Activated CD8-positive, alpha-beta T cell treated with anti-CD3 and anti-CD28 coated beads for 36 hours (primary cell): ENCODE results near the gene FAF2. TPM values are rescaled to one million over a fixed set of nuclear protein-coding genes. Genes with fewer than 3 reads are reported as not detected.
"Not testable (repeated sequence)": the region's sequence is repeated elsewhere in the genome, so short reads cannot be mapped to it uniquely, and the experiment has no call there.

Source experiments
- ATAC-seq: fragments of 200-7000 bp; cut with Tn5 transposase; one replicate; pipeline ENCODE4 v1.10.0; 2021; ENCODE audit warnings: mild to moderate bottlenecking, moderate library complexity
- CTCF ChIA-PET: fragments of 350-600 bp; sonication (Branson Sonifier 250); formaldehyde crosslinking; loops from one replicate; lab custom pipeline; 2021; ENCODE audit warnings: antibody characterized with exemption; lab: Charles Lee
- POLR2A ChIA-PET: fragments of 350-600 bp; sonication (Branson Sonifier 250); formaldehyde crosslinking; loops from one replicate; lab custom pipeline; 2021; ENCODE audit warnings: antibody characterized with exemption; lab: Charles Lee
- DNase-seq: peaks from one replicate; pipeline ENCODE4 v3.0.0-alpha.2; 2020
- H3K27ac Mint-ChIP-seq: one replicate; pipeline ENCODE4 v1.8.0; 2021; ENCODE audit warnings: mild to moderate bottlenecking, mixed read lengths
- H3K27me3 Mint-ChIP-seq: one replicate; pipeline ENCODE4 v1.8.0; 2021; ENCODE audit warnings: mixed read lengths
- H3K36me3 Mint-ChIP-seq: one replicate; pipeline ENCODE4 v1.8.0; 2021; ENCODE audit warnings: low read depth, mixed read lengths
- H3K4me1 Mint-ChIP-seq: one replicate; pipeline ENCODE4 v1.8.0; 2021; ENCODE audit warnings: low read depth, mixed read lengths
- H3K4me3 Mint-ChIP-seq: one replicate; pipeline ENCODE4 v1.8.0; 2021; ENCODE audit warnings: mild to moderate bottlenecking, moderate library complexity, mixed read lengths
- H3K9me3 Mint-ChIP-seq: one replicate; pipeline ENCODE4 v1.8.0; 2021; ENCODE audit warnings: mixed read lengths
- CTCF ChIP-seq: fragments of 200-600 bp; IDR thresholded peaks from one replicate; pipeline ENCODE4 v1.8.0; 2022; ENCODE audit warnings: antibody characterized with exemption, mild to moderate bottlenecking
- intact Hi-C: fragments of 100-400 bp; cut with micrococcal nuclease; formaldehyde crosslinking; loops from one replicate; pipeline ENCODE4 v1.10.0; 2022
- total RNA-seq, 2 experiments: library from RNA; stranded (reverse); gene quantifications; one replicate each; pipeline ENCODE4 v1.2.3, GENCODE V29; 2021

Gene FAF2
- total RNA-seq, 2 experiments from 2014 or later = 32.6 to 33.0 TPM

GRCh38 chr5:176438959-176439757 lies 9.0 kb upstream of the FAF2 start:
- intact Hi-C loops = no loop called here
- Mint-ChIP-seq H3K4me1 (peaks cover 9% of the 10 kb centered on the region), H3K4me3 (no peak overlapping the region), H3K27ac (no peak overlapping the region), H3K9me3 (no peaks in the 10 kb centered on the region), H3K27me3 (no peaks in the 10 kb centered on the region), H3K36me3 (no peaks in the 10 kb centered on the region)
- no peak for TF ChIP-seq CTCF
- ChIA-PET CTCF (interaction anchor here (1.0 to 1.8 kb wide), 3 partner anchors 8 to 21 kb away, joined by 3 to 8 read pairs (median 4); partner anchors contain the start of gene FAF2), POLR2A (interaction anchor here (0.7 kb wide), 1 partner anchor 14 kb away, joined by 3 read pairs; no protein-coding TSS in a partner anchor)
- no peak for ATAC-seq
- DNase-seq = no peak

- no peak for TF ChIP-seq CTCF
- intact Hi-C loops = no loop called here
- no peaks in the 10 kb centered on the region for H3K27me3 Mint-ChIP-seq
- no peak overlapping the region for H3K27ac Mint-ChIP-seq
- no peak overlapping the region for H3K4me3 Mint-ChIP-seq
- H3K4me1 Mint-ChIP-seq = peaks cover 9% of the 10 kb centered on the region
- no peak for ATAC-seq
- CTCF ChIA-PET = no interaction called here
- H3K36me3 Mint-ChIP-seq = no peaks in the 10 kb centered on the region
- DNase-seq = no peak
- H3K9me3 Mint-ChIP-seq = no peaks in the 10 kb centered on the region
- POLR2A ChIA-PET = no interaction called here
These were observed 7.1 kb upstream of the FAF2 start for GRCh38 chr5:176440927-176441706.

GRCh38 chr5:176441921-176442323 lies 6.3 kb upstream of the FAF2 start:
- Mint-ChIP-seq H3K9me3 (no peaks in the 10 kb centered on the region), H3K36me3 (no peaks in the 10 kb centered on the region), H3K27ac (no peak overlapping the region), H3K4me1 (peaks cover 7% of the 10 kb centered on the region), H3K4me3 (no peak overlapping the region), H3K27me3 (no peaks in the 10 kb centered on the region)
- ChIA-PET CTCF (no interaction called here), POLR2A (no interaction called here)
- DNase-seq (no peak), ATAC-seq (no peak)
- intact Hi-C loops = no loop called here
- no peak for TF ChIP-seq CTCF

DNA sequence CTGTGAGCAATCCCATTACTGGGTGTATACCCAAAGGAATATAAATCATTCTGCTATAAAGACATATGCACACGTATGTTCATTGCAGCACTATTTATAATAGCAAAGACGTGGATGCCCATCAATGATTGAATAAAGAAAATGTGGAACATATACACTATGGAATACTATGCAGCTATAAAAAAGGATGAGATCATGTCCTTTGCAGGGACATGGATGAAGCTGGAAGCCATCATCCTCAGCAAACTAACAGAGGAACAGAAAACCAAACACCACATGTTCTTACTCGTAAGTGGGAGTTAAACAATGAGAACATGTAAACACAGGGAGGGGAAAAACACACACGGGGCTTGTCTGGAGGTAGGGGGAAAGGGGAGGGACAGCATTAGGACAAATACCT lies 5.3 kb upstream of the FAF2 start:
- CTCF ChIA-PET, H3K27me3 Mint-ChIP-seq, H3K4me1 Mint-ChIP-seq: not testable (repeated sequence)

GRCh38 chr5:176444742-176445141 lies 3.4 kb upstream of the FAF2 start:
- no peak for ATAC-seq
- intact Hi-C loops = no loop called here
- DNase-seq = no peak
- POLR2A ChIA-PET = interaction anchor here (0.7 kb wide), 1 partner anchor 292 kb away, joined by 3 read pairs; no protein-coding TSS in a partner anchor
- no peaks in the 10 kb centered on the region for H3K27me3 Mint-ChIP-seq
- H3K9me3 Mint-ChIP-seq = no peaks in the 10 kb centered on the region
- peaks cover 6% of the 10 kb centered on the region for H3K36me3 Mint-ChIP-seq
- TF ChIP-seq CTCF = no peak
- H3K4me1 Mint-ChIP-seq = peaks cover 14% of the 10 kb centered on the region
- CTCF ChIA-PET = no interaction called here
- H3K27ac Mint-ChIP-seq = no peak overlapping the region
- H3K4me3 Mint-ChIP-seq = no peak overlapping the region

More for the DNA sequence above, 5.3 kb upstream of the FAF2 start:
- ATAC-seq, H3K27ac Mint-ChIP-seq, DNase-seq, H3K36me3 Mint-ChIP-seq, intact Hi-C loops, POLR2A ChIA-PET, H3K4me3 Mint-ChIP-seq, H3K9me3 Mint-ChIP-seq: not testable (repeated sequence)
